ENCODE measurements around the gene TEX53.

DNA sequence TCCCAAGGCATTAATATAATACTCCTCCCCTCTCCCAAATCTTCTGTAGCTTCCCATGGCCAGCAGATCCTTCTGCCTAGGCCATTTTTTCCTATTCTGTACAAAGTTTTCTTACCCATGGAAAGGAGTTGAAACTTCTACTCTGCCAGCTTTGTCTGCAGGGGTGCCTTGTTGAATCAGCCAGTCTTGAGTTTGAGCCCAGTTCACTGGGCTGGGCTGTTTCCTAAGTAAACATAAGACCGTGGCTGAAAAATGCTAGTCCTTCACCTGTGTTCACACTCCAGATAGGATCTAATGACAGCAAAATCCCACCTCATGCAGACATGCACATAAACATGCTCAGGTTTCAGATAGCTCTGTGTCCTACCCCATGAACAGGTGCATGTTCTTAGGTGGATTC, 14.0 kb upstream of the TEX53 start:
- TF ChIP-seq, protein P1, sequence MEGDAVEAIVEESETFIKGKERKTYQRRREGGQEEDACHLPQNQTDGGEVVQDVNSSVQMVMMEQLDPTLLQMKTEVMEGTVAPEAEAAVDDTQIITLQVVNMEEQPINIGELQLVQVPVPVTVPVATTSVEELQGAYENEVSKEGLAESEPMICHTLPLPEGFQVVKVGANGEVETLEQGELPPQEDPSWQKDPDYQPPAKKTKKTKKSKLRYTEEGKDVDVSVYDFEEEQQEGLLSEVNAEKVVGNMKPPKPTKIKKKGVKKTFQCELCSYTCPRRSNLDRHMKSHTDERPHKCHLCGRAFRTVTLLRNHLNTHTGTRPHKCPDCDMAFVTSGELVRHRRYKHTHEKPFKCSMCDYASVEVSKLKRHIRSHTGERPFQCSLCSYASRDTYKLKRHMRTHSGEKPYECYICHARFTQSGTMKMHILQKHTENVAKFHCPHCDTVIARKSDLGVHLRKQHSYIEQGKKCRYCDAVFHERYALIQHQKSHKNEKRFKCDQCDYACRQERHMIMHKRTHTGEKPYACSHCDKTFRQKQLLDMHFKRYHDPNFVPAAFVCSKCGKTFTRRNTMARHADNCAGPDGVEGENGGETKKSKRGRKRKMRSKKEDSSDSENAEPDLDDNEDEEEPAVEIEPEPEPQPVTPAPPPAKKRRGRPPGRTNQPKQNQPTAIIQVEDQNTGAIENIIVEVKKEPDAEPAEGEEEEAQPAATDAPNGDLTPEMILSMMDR (IDR thresholded peaks at IDR 0.05) = no peak
- TF ChIP-seq POLR2A (IDR thresholded peaks at IDR 0.05) = no peak
